K562 (cell line): Measurements from ENCODE around the gene DNMBP. TPM values are rescaled to one million over a fixed set of nuclear protein-coding genes. Genes with fewer than 3 reads are reported as not detected.

ENCODE experiments used
- ATAC-seq: fragments of 200-7000 bp; cut with Tn5 transposase; 3 replicates; pipeline ENCODE4 v1.9.1; 2020; ENCODE audit warnings: moderate library complexity
- BruUV-seq: library from RNA; stranded (reverse); fragments of 400-500 nt; replicated peaks from 2 replicates; lab custom pipeline; 2021; lab: Mats Ljungman, UMichigan
- CTCF ChIA-PET: fragments of 300-600 bp; formaldehyde crosslinking; extraction: SDS; loops from one replicate; lab custom pipeline; 2021; ENCODE audit warnings: low intra/inter-chr PET ratio; lab: Yijun Ruan, JAX
- POLR2A ChIA-PET: fragments of 300-600, 350-650 bp; sonication (Branson Sonifier 250); formaldehyde crosslinking; extraction: SDS; loops from one replicate; lab custom pipeline; 2021; ENCODE audit warnings: antibody characterized with exemption, inconsistent platforms; lab: Yijun Ruan, JAX
- DNase-seq, 4 experiments: peaks; one replicate each; pipeline versions ENCODE4 v3.0.0 to v3.0.0-alpha.2; 2011 to 2018; ENCODE audit warnings: low spot score in 3 of 4, mixed read lengths in 3 of 4; ENCODE audit errors: extremely low read depth in 1 of 4
- FAIRE-seq: peaks from 2 replicates; lab custom pipeline; 2011; peaks lifted over from hg19 to GRCh38; lab: Jason Lieb, UNC
- H2AFZ ChIP-seq: 2 replicates; pipeline ENCODE4 v1.6.0; 2011; ENCODE audit warnings: low read depth, low read length, control low read depth, inconsistent platforms
- H3K27ac ChIP-seq: fragments of 200-600 bp; 3 replicates; pipeline ENCODE4 v1.8.0; 2011; ENCODE audit warnings: low read depth, mild to moderate bottlenecking, control low read depth, inconsistent platforms, low read length, moderate library complexity, mixed read lengths; ENCODE audit errors: extremely low read depth
- H3K27me3 ChIP-seq, 2 experiments: fragments of 300-600 bp in 1 of 2; 2 replicates in 1 of 2; 3 replicates in 1 of 2; pipeline versions ENCODE4 v1.6.0 to v1.8.0; 2011; ENCODE audit warnings: inconsistent platforms in 2 of 2, low read length in 2 of 2, mild to moderate bottlenecking in 1 of 2, mixed read lengths in 1 of 2, moderate library complexity in 1 of 2; ENCODE audit not compliant: control insufficient read depth in 2 of 2, insufficient read depth in 2 of 2
- H3K36me3 ChIP-seq: fragments of 300-600 bp; 3 replicates; pipeline ENCODE4 v1.8.0; 2011; ENCODE audit warnings: mild to moderate bottlenecking, low read length, inconsistent platforms; ENCODE audit not compliant: control insufficient read depth, insufficient read depth
- H3K4me1 ChIP-seq, 2 experiments: fragments of 200-600 bp in 1 of 2; replicated peaks in 1 of 2; 2 replicates in 1 of 2; 3 replicates in 1 of 2; pipeline versions ENCODE4 v1.5.1 to v1.8.0; 2011; ENCODE audit warnings: inconsistent platforms in 2 of 2, low read length in 2 of 2, mild to moderate bottlenecking in 1 of 2, mixed read lengths in 1 of 2, moderate library complexity in 1 of 2; ENCODE audit not compliant: control insufficient read depth in 2 of 2, insufficient read depth in 2 of 2
- H3K4me2 ChIP-seq: 2 replicates; pipeline ENCODE4 v1.6.1; 2011; ENCODE audit warnings: low read length, control low read depth, inconsistent platforms, mixed read lengths; ENCODE audit not compliant: insufficient read depth
- H3K4me3 ChIP-seq: fragments of 200-600 bp; sonication (generic), shearing (Covaris generic); 2 replicates; pipeline ENCODE4 v1.5.1; 2016; ENCODE audit warnings: control low read depth, inconsistent platforms
- H3K79me2 ChIP-seq: fragments of 200-600 bp; 3 replicates; pipeline ENCODE4 v1.8.0; 2011; ENCODE audit warnings: low read length, inconsistent platforms; ENCODE audit not compliant: control insufficient read depth, insufficient read depth
- H3K9ac ChIP-seq, 2 experiments: 2 replicates each; pipeline versions ENCODE4 v1.6.0 to v1.6.1; 2011; ENCODE audit warnings: low read depth in 2 of 2, low read length in 2 of 2, control low read depth in 1 of 2, inconsistent platforms in 1 of 2, mild to moderate bottlenecking in 1 of 2, mixed read lengths in 1 of 2; ENCODE audit not compliant: insufficient read depth in 1 of 2
- H3K9me1 ChIP-seq: one replicate; pipeline ENCODE4 v1.6.0; 2011; ENCODE audit warnings: inconsistent platforms, mild to moderate bottlenecking, low read length, moderate library complexity; ENCODE audit not compliant: control insufficient read depth, insufficient read depth
- H3K9me3 ChIP-seq: replicated peaks from 2 replicates; pipeline ENCODE4 v1.5.1; 2011; ENCODE audit warnings: low read depth, low read length, inconsistent platforms; ENCODE audit not compliant: control insufficient read depth, insufficient read depth
- H4K20me1 ChIP-seq: replicated peaks from 2 replicates; pipeline ENCODE4 v1.6.1; 2011; ENCODE audit warnings: low read length, inconsistent platforms, mixed read lengths; ENCODE audit not compliant: control insufficient read depth, insufficient read depth
- CHD1 ChIP-seq: fragments of 200-600 bp; sonication (generic); IDR thresholded peaks from one replicate; pipeline ENCODE4 v1.6.1; 2012; ENCODE audit warnings: mild to moderate bottlenecking, moderate library complexity, low read length, inconsistent platforms
- DLX4 ChIP-seq: fragments of 250-450 bp; sonication (Bioruptor Pico); IDR thresholded peaks from 2 replicates; pipeline ENCODE4 v1.6.1; 2021; ENCODE audit warnings: mild to moderate bottlenecking
- E2F6 ChIP-seq, 2 experiments: IDR thresholded peaks; 2 replicates each; pipeline ENCODE4 v1.6.1; 2011; ENCODE audit warnings: borderline replicate concordance in 1 of 2, control low read depth in 1 of 2, low read depth in 1 of 2, low read length in 1 of 2, mild to moderate bottlenecking in 1 of 2, mixed read lengths in 1 of 2, moderate library complexity in 1 of 2; ENCODE audit not compliant: insufficient read depth in 1 of 2, insufficient read length in 1 of 2, poor library complexity in 1 of 2, severe bottlenecking in 1 of 2; ENCODE audit errors: extremely low read depth in 1 of 2
- ELF2 ChIP-seq: fragments of 250-450 bp; sonication (Bioruptor Pico); IDR thresholded peaks from 2 replicates; pipeline ENCODE4 v1.5.0; 2021; ENCODE audit warnings: mild to moderate bottlenecking
- RUNX1 ChIP-seq: sonication (generic); IDR thresholded peaks from 2 replicates; pipeline ENCODE4 v1.6.1; 2016; ENCODE audit warnings: antibody characterized with exemption, low read depth
- TARDBP ChIP-seq: fragments of 450-650 bp; IDR thresholded peaks from 2 replicates; pipeline ENCODE4 v1.6.1; 2016
- ZNF282 ChIP-seq: sonication (generic); formaldehyde crosslinking; IDR thresholded peaks from 2 replicates; pipeline ENCODE4 v1.8.1; 2023; ENCODE audit warnings: missing genetic modification reagents
- WGBS: fragments of 100-300 bp; shearing (Covaris generic); methylation state at CpG from one replicate; pipeline ENCODE4 v1.1.6; 2016; ENCODE audit warnings: low coverage, mixed read lengths; ENCODE audit not compliant: insufficient coverage; ENCODE audit errors: missing lambda C conversion rate; 5-methylcytosine and 5-hydroxymethylcytosine counted together
- in situ Hi-C: fragments of 300-500 bp; cut with MboI; formaldehyde crosslinking; loops from 4 replicates; pipeline ENCODE4 v1.15.0; 2018; ENCODE audit warnings: inconsistent platforms, mixed read lengths
- intact Hi-C: fragments of 100-400 bp; cut with micrococcal nuclease; formaldehyde crosslinking; loops from 2 replicates; pipeline ENCODE4 v1.14.2; 2022
- polyA plus RNA-seq, 8 experiments: library from polyadenylated mRNA; depleted of rRNA in 4 of 8; stranded (reverse) in 5 of 8; unstranded in 3 of 8; fragments of >200 nt; fragmentation: Nextera tagmentation in 2 of 8; fragmentation: Illumina TruSeq in 1 of 8; extraction: Ambion mirVana in 2 of 8; extraction: Trizol in 1 of 8; gene quantifications; 2 replicates each; pipeline versions ENCODE4 v1.2.1 to v1.2.3, GENCODE V29; 2011 to 2014; ENCODE audit warnings: inconsistent platforms in 1 of 8, missing spikeins in 1 of 8
- total RNA-seq, 7 experiments: library from RNA; depleted of rRNA in 6 of 7; stranded (reverse); fragments of >200 nt in 6 of 7; fragmentation: Illumina TruSeq in 2 of 7; extraction: Trizol in 2 of 7; gene quantifications; 2 replicates each; pipeline versions ENCODE4 v1.2.1 to v1.2.3, GENCODE V29; 2011 to 2021; ENCODE audit warnings: low replicate concordance in 1 of 7
- TF ChIP-seq, protein P1 (sequence below): fragments of 250-450 bp; sonication (Bioruptor Pico); IDR thresholded peaks from 2 replicates; pipeline ENCODE4 v1.5.1; 2021; ENCODE audit warnings: mild to moderate bottlenecking

The DNMBP gene
- total and polyA plus RNA-seq, 9 of the 15 experiments (the other 6 are each of a cell fraction or from before 2014, with no cell fraction given), result 0.83 to 3.7 (median 2.2) TPM

- TF ChIP-seq RUNX1, result no peak
- TF ChIP-seq ELF2 (CRISPR knock-in tag), result no peak
- no peak for TF ChIP-seq DLX4 (CRISPR knock-in tag)
- TF ChIP-seq, protein P1, sequence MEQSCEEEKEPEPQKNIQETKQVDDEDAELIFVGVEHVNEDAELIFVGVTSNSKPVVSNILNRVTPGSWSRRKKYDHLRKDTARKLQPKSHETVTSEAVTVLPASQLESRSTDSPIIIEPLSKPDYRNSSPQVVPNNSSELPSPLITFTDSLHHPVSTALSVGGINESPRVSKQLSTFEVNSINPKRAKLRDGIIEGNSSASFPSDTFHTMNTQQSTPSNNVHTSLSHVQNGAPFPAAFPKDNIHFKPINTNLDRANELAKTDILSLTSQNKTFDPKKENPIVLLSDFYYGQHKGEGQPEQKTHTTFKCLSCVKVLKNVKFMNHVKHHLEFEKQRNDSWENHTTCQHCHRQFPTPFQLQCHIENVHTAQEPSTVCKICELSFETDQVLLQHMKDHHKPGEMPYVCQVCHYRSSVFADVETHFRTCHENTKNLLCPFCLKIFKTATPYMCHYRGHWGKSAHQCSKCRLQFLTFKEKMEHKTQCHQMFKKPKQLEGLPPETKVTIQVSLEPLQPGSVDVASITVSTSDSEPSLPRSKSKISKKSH (CRISPR knock-in tag), result no peak
- no peak for TF ChIP-seq E2F6 (IDR thresholded peaks at IDR 0.05; ENCODE audit: borderline replicate concordance in 1 of 2, extremely low read depth in 1 of 2, insufficient read depth in 1 of 2, insufficient read length in 1 of 2, low read depth in 1 of 2, low read length in 1 of 2, poor library complexity in 1 of 2, severe bottlenecking in 1 of 2)
- no peak for TF ChIP-seq CHD1
- TF ChIP-seq TARDBP, result no peak
- TF ChIP-seq ZNF282 (CRISPR knock-in tag), result no peak
- H4K20me1 ChIP-seq, result no peaks in the 10 kb centered on the region
- WGBS, result 70% methylated on average over 4 of the region's 5 CpGs
- no peak overlapping the region for H3K27ac ChIP-seq
- H3K4me3 ChIP-seq, result no peak overlapping the region
- ChIA-PET POLR2A (no interaction called here), CTCF (no interaction called here)
- no peak overlapping the region for H3K4me2 ChIP-seq
- ATAC-seq, result no peak
- H2AFZ ChIP-seq, result no peak overlapping the region
- FAIRE-seq, result no peak
- H3K27me3 ChIP-seq, result no peaks in the 10 kb centered on the region
- H3K79me2 ChIP-seq, result no peaks in the 10 kb centered on the region
- H3K9me1 ChIP-seq, result no peaks in the 10 kb centered on the region
- no peaks in the 10 kb centered on the region for H3K4me1 ChIP-seq
- intact Hi-C loops (no loop called here), in situ Hi-C loops (no loop called here)
- H3K9ac ChIP-seq, result no peak overlapping the region
- peaks cover 7% of the 10 kb centered on the region; the same call in 1 of the 3 replicates for H3K36me3 ChIP-seq
- no TSS peak for BruUV-seq
- no peak for DNase-seq
- H3K9me3 ChIP-seq, result no peaks in the 10 kb centered on the region
Observed at GRCh38 chr10:99881371-99881770, 128.4 kb downstream of the DNMBP start.
